ENCODE measurements around the gene TWF1. TPM values are rescaled to one million over a fixed set of nuclear protein-coding genes. Genes with fewer than 3 reads are reported as not detected.
A peak's percentile ranks its signal among the peaks of the same experiment; 100 is the strongest.

Gene TWF1
- total and polyA plus RNA-seq, 9 of the 15 experiments (the other 6 are each of a cell fraction or from before 2014, with no cell fraction given), result 10.3 to 29.4 (median 23.4) TPM

DNA sequence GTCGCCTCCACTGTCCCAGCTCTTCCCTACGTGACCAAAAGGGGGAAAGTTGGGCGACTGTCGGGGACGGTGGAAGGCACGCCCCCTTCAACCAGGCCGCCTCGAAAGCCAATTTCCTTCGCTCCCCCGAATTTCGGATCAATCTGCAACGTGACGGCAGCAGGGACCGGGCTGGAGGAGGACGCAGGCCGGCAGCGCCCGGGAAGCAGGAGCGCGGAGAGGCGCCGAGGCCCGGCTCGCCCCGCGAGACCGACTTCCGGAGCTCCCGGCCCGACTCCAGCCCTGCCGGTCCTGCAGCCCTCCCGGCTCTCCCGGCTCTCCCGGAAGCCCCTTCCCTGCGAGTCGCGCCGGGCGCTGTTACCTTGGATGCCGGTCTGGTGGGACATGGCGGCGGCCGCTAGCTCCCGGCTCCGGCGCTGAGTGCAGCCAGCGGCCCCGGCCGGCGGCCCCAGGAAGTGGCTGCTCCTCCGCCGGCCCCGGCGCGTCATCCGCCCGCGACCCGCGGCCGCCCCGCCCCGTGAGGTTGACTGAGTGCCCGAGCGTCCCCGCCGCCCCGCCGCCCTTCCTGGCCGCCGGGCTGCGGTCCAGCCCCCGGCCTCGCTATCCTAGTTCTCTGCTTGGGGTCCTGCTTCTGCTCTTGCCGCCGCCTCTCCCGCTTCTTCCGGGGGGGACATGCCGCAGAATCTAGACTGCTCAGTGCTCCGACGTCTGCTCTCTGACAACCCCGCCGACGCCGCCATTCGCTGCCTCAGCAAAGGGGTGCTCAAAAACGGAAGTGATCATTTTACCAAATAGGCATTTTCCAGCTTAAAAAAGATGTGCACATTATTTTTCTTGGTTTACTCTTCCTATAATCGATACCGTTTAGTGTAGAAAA, at the start of gene TWF1 (continued):
- no peak for TF ChIP-seq MTA2 (IDR thresholded peaks at IDR 0.05; ENCODE audit: low read depth)
- TF ChIP-seq STAT6 (CRISPR knock-in tag; IDR thresholded peaks at IDR 0.05), result no peak
- peak; percentile 22; the same call in 1 of the 2 replicates for TF ChIP-seq TRIM28 (IDR thresholded peaks at IDR 0.05)
- no peak for TF ChIP-seq EGR1 (conservative IDR thresholded peaks at IDR 0.05)
- TF ChIP-seq, protein P1, sequence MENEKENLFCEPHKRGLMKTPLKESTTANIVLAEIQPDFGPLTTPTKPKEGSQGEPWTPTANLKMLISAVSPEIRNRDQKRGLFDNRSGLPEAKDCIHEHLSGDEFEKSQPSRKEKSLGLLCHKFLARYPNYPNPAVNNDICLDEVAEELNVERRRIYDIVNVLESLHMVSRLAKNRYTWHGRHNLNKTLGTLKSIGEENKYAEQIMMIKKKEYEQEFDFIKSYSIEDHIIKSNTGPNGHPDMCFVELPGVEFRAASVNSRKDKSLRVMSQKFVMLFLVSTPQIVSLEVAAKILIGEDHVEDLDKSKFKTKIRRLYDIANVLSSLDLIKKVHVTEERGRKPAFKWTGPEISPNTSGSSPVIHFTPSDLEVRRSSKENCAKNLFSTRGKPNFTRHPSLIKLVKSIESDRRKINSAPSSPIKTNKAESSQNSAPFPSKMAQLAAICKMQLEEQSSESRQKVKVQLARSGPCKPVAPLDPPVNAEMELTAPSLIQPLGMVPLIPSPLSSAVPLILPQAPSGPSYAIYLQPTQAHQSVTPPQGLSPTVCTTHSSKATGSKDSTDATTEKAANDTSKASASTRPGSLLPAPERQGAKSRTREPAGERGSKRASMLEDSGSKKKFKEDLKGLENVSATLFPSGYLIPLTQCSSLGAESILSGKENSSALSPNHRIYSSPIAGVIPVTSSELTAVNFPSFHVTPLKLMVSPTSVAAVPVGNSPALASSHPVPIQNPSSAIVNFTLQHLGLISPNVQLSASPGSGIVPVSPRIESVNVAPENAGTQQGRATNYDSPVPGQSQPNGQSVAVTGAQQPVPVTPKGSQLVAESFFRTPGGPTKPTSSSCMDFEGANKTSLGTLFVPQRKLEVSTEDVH (IDR thresholded peaks at IDR 0.05; ENCODE audit: low read depth, partially characterized antibody), result no peak
- 0 out of 2 replicates have a peak, but pooled peaks have one; percentile 59 for TF ChIP-seq ZBTB17 (CRISPR knock-in tag; IDR thresholded peaks at IDR 0.05)
- TF ChIP-seq ELK1 (CRISPR knock-in tag; IDR thresholded peaks at IDR 0.05), result no peak
- no peak for TF ChIP-seq ZNF263 (CRISPR knock-in tag; IDR thresholded peaks at IDR 0.05; ENCODE audit: borderline replicate concordance)
- no peak for TF ChIP-seq ZNF232 (CRISPR knock-in tag; IDR thresholded peaks at IDR 0.05)
- TF ChIP-seq, protein P2, sequence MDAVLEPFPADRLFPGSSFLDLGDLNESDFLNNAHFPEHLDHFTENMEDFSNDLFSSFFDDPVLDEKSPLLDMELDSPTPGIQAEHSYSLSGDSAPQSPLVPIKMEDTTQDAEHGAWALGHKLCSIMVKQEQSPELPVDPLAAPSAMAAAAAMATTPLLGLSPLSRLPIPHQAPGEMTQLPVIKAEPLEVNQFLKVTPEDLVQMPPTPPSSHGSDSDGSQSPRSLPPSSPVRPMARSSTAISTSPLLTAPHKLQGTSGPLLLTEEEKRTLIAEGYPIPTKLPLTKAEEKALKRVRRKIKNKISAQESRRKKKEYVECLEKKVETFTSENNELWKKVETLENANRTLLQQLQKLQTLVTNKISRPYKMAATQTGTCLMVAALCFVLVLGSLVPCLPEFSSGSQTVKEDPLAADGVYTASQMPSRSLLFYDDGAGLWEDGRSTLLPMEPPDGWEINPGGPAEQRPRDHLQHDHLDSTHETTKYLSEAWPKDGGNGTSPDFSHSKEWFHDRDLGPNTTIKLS (IDR thresholded peaks at IDR 0.05; ENCODE audit: borderline replicate concordance, low read depth), result peak; percentile 27; the same call in 1 of the 2 replicates
- peak; percentile 64 for TF ChIP-seq TBP (optimal IDR thresholded peaks at IDR 0.05; ENCODE audit: low read depth, low read length)
- TF ChIP-seq BHLHE40 (IDR thresholded peaks at IDR 0.05; ENCODE audit: low read length), result no peak
- TF ChIP-seq, protein P3, sequence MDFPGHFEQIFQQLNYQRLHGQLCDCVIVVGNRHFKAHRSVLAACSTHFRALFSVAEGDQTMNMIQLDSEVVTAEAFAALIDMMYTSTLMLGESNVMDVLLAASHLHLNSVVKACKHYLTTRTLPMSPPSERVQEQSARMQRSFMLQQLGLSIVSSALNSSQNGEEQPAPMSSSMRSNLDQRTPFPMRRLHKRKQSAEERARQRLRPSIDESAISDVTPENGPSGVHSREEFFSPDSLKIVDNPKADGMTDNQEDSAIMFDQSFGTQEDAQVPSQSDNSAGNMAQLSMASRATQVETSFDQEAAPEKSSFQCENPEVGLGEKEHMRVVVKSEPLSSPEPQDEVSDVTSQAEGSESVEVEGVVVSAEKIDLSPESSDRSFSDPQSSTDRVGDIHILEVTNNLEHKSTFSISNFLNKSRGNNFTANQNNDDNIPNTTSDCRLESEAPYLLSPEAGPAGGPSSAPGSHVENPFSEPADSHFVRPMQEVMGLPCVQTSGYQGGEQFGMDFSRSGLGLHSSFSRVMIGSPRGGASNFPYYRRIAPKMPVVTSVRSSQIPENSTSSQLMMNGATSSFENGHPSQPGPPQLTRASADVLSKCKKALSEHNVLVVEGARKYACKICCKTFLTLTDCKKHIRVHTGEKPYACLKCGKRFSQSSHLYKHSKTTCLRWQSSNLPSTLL (IDR thresholded peaks at IDR 0.05), result no peak
- no peak for TF ChIP-seq FOXM1 (IDR thresholded peaks at IDR 0.05; ENCODE audit: low read depth)
- no peak for TF ChIP-seq FOXM1 (CRISPR knock-in tag; IDR thresholded peaks at IDR 0.05; ENCODE audit: low read depth)
- TF ChIP-seq YBX1 (IDR thresholded peaks at IDR 0.05), result no peak
- no peak for TF ChIP-seq OTX1 (CRISPR knock-in tag; IDR thresholded peaks at IDR 0.05)
- TF ChIP-seq ZNF408 (CRISPR knock-in tag; IDR thresholded peaks at IDR 0.05; ENCODE audit: low read depth), result no peak
